H1 (cell line): ENCODE results near the gene FGF14.

Experiments used
- GABPA ChIP-seq: IDR thresholded peaks from 2 replicates; pipeline ENCODE4 v1.6.1; 2011; ENCODE audit warnings: mild to moderate bottlenecking, low read length, moderate library complexity, borderline replicate concordance; ENCODE audit not compliant: insufficient read depth
- KDM5A ChIP-seq: fragments of 200-600 bp; IDR thresholded peaks from 2 replicates; pipeline ENCODE4 v1.7.1; 2012; ENCODE audit warnings: mild to moderate bottlenecking, low read length, inconsistent platforms, mixed read lengths
- POLR2AphosphoS5 ChIP-seq: IDR thresholded peaks from 2 replicates; pipeline ENCODE4 v1.6.1; 2011; ENCODE audit warnings: low read depth, low read length
- TCF12 ChIP-seq: IDR thresholded peaks from 2 replicates; pipeline ENCODE4 v1.6.1; 2011; ENCODE audit warnings: low read depth, mild to moderate bottlenecking, low read length

DNA sequence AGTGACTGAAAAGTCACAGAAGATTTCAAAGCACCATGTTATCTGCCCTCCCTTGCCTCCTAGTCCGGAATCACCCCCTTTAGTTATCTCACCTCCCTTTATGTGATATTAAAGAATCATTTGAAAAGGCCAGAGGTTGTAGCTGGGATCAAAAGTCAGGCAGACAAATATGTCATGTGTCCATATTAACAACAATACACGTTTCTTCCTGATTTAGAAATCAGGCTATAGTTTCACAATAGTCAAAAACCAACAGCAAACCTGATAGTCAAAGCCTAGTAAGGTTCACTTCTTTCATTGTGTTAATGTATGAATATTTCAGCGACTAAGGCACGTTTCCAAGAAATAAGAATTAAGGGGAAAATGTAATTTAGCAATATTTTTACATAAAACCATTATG, 622.7 kb downstream of the FGF14 start:
- no peak for TF ChIP-seq GABPA
- TF ChIP-seq POLR2AphosphoS5: no peak
- no peak for TF ChIP-seq KDM5A
- TF ChIP-seq TCF12: no peak
